Neural cell (in vitro differentiated cells): ENCODE results near the gene TECPR1. TPM values are rescaled to one million over a fixed set of nuclear protein-coding genes. Genes with fewer than 3 reads are reported as not detected.

Experiments used
- H2AFZ ChIP-seq: fragments of 200-600, 300-800 bp; sonication (generic), shearing (Covaris generic); 2 replicates; pipeline ENCODE4 v1.6.0; 2014; ENCODE audit warnings: low read depth, mild to moderate bottlenecking, antibody characterized with exemption, low read length, moderate library complexity
- H3F3A ChIP-seq: fragments of 200-600 bp; shearing (Covaris generic); 2 replicates; pipeline ENCODE4 v1.6.1; 2016; ENCODE audit warnings: mild to moderate bottlenecking, moderate library complexity, mixed read lengths, antibody characterized with exemption, low read length; ENCODE audit not compliant: insufficient read depth, poor library complexity, severe bottlenecking
- H3K27ac ChIP-seq: fragments of 200-600, 300-800 bp; sonication (generic), shearing (Covaris generic); 2 replicates; pipeline ENCODE4 v1.5.1; 2014; ENCODE audit warnings: mild to moderate bottlenecking, low read length, moderate library complexity
- H3K27me3 ChIP-seq: fragments of 300-800, 200-600 bp; sonication (generic), shearing (Covaris generic); 2 replicates; pipeline ENCODE4 v1.6.0; 2014; ENCODE audit warnings: mild to moderate bottlenecking, low read depth, low read length, moderate library complexity; ENCODE audit not compliant: insufficient read depth
- H3K36me3 ChIP-seq: fragments of 300-800, 200-600 bp; sonication (generic), shearing (Covaris generic); 2 replicates; pipeline ENCODE4 v1.5.1; 2014; ENCODE audit warnings: mild to moderate bottlenecking, antibody characterized with exemption, low read length, moderate library complexity; ENCODE audit not compliant: insufficient read depth
- H3K4me2 ChIP-seq: fragments of 300-800, 200-600 bp; sonication (generic), shearing (Covaris generic); 2 replicates; pipeline ENCODE4 v1.6.0; 2014; ENCODE audit warnings: mild to moderate bottlenecking, low read length
- H3K4me3 ChIP-seq: fragments of 300-800, 200-600 bp; sonication (generic), shearing (Covaris generic); 2 replicates; pipeline ENCODE4 v1.5.1; 2014; ENCODE audit warnings: mild to moderate bottlenecking, low read length, moderate library complexity
- H3K79me2 ChIP-seq: fragments of 200-600 bp; shearing (Covaris generic); replicated peaks from 2 replicates; pipeline ENCODE4 v1.6.0; 2014; ENCODE audit warnings: mild to moderate bottlenecking, low read length, moderate library complexity; ENCODE audit not compliant: insufficient read depth
- H3K9ac ChIP-seq: fragments of 300-800, 200-600 bp; sonication (generic), shearing (Covaris generic); 2 replicates; pipeline ENCODE4 v1.6.1; 2016; ENCODE audit warnings: mild to moderate bottlenecking, low read length, mixed read lengths
- H3K9me2 ChIP-seq: fragments of 200-600 bp; shearing (Covaris generic); 2 replicates; pipeline ENCODE4 v1.6.1; 2016; ENCODE audit warnings: mild to moderate bottlenecking, low read length, mixed read lengths; ENCODE audit not compliant: insufficient read depth
- H3K9me3 ChIP-seq: fragments of 200-600, 300-800 bp; sonication (generic), shearing (Covaris generic); 2 replicates; pipeline ENCODE4 v1.6.1; 2016; ENCODE audit warnings: mild to moderate bottlenecking, mixed run types, low read length, moderate library complexity, mixed read lengths
- H4K20me1 ChIP-seq: fragments of 200-600 bp; shearing (Covaris generic); 2 replicates; pipeline ENCODE4 v1.6.1; 2016; ENCODE audit warnings: mild to moderate bottlenecking, mixed run types; ENCODE audit not compliant: insufficient read depth
- EP300 ChIP-seq: fragments of 450-650 bp; conservative IDR thresholded peaks from 2 replicates; pipeline ENCODE4 v1.6.1; 2014; ENCODE audit warnings: antibody characterized with exemption, mild to moderate bottlenecking, moderate library complexity; ENCODE audit not compliant: poor library complexity, severe bottlenecking
- EZH2 ChIP-seq: fragments of 200-600, 300-800 bp; shearing (Covaris generic), sonication (generic); IDR thresholded peaks from 2 replicates; pipeline ENCODE4 v1.6.1; 2014; ENCODE audit warnings: antibody characterized with exemption, low read length, borderline replicate concordance, mild to moderate bottlenecking; ENCODE audit not compliant: insufficient read depth, poor library complexity, severe bottlenecking
- MXI1 ChIP-seq: fragments of 450-650 bp; conservative IDR thresholded peaks from 2 replicates; pipeline ENCODE4 v1.6.1; 2014; ENCODE audit warnings: antibody characterized with exemption, mild to moderate bottlenecking; ENCODE audit not compliant: poor library complexity, severe bottlenecking
- POLR2AphosphoS5 ChIP-seq: IDR thresholded peaks from 2 replicates; pipeline ENCODE4 v1.6.1; 2012
- RAD21 ChIP-seq: fragments of 450-650 bp; conservative IDR thresholded peaks from 2 replicates; pipeline ENCODE4 v1.6.1; 2014; ENCODE audit warnings: antibody characterized with exemption, mild to moderate bottlenecking, moderate library complexity
- SMC3 ChIP-seq: fragments of 450-650 bp; conservative IDR thresholded peaks from 2 replicates; pipeline ENCODE4 v1.6.1; 2014; ENCODE audit warnings: antibody characterized with exemption, mild to moderate bottlenecking, moderate library complexity; ENCODE audit not compliant: poor library complexity
- TAF1 ChIP-seq: IDR thresholded peaks from 2 replicates; pipeline ENCODE4 v1.6.1; 2012; ENCODE audit warnings: low read depth
- polyA plus RNA-seq: library from polyadenylated mRNA; depleted of rRNA; stranded (reverse); fragments of >200 nt; gene quantifications from 2 replicates; pipeline ENCODE4 v1.2.3, GENCODE V29; 2014
- TF ChIP-seq, protein P1 (sequence below): IDR thresholded peaks from 2 replicates; pipeline ENCODE4 v1.6.1; 2012; ENCODE audit warnings: borderline replicate concordance
- TF ChIP-seq, protein P2 (sequence below): fragments of 450-650 bp; IDR thresholded peaks from 2 replicates; pipeline ENCODE4 v1.5.1; 2014; ENCODE audit warnings: antibody characterized with exemption, mild to moderate bottlenecking, moderate library complexity; ENCODE audit not compliant: poor library complexity, severe bottlenecking

TECPR1 gene
- polyA plus RNA-seq, 1 donor from 2014 or later, result 46.6 TPM

DNA sequence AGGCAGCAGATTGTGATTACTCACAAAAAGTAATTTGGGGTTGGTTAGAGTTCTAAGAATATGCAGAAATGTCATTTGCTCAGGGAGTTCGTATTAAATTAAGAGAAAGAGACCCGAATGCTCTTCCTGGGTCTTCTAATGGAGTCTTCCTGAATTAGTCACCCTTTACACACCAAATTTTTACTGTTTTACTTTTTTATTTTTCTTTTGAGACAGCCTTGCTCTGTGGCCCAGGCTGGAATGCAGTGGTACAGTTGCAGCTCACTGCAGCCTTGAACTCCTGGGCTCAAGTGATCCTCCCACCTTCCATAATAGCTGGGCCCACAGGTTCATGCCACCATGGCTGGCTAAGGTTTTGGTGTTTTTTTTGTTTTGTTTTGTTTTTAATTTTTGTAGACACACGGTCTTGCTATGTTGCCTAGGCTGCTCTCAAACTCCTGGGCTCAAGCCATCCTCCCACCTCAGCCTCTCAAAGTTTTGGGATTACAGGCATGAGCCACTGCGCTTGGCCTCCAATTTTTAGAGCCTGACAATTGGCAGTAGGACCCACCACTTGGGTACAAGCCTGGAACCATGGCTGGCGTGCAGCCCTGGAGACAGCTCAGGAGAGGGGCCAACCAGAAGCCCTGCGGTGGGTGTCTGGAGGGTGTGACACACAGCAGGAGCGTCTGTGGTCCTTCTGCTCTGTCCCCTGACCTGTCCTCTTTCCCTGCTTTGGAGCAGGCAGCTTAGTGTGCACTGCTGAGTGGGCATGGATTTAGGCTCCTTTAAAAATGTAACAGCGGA is 57.2 kb downstream of the TECPR1 start:
- Histone ChIP-seq H3K27ac (no peak overlapping the region), H3K79me2 (no peaks in the 10 kb centered on the region), H3K4me2 (no peak overlapping the region), H3K9me3 (no peaks in the 10 kb centered on the region), H3F3A (no peaks in the 10 kb centered on the region), H3K9me2 (no peaks in the 10 kb centered on the region), H3K4me3 (no peak overlapping the region), H3K27me3 (no peaks in the 10 kb centered on the region), H3K9ac (no peak overlapping the region), H4K20me1 (no peaks in the 10 kb centered on the region), H2AFZ (no peak overlapping the region), H3K36me3 (no peaks in the 10 kb centered on the region)
- TF ChIP-seq POLR2AphosphoS5 (no peak), EP300 (no peak), MXI1 (no peak), SMC3 (no peak), EZH2 (no peak), RAD21 (no peak), TAF1 (no peak)
- TF ChIP-seq, protein P1, sequence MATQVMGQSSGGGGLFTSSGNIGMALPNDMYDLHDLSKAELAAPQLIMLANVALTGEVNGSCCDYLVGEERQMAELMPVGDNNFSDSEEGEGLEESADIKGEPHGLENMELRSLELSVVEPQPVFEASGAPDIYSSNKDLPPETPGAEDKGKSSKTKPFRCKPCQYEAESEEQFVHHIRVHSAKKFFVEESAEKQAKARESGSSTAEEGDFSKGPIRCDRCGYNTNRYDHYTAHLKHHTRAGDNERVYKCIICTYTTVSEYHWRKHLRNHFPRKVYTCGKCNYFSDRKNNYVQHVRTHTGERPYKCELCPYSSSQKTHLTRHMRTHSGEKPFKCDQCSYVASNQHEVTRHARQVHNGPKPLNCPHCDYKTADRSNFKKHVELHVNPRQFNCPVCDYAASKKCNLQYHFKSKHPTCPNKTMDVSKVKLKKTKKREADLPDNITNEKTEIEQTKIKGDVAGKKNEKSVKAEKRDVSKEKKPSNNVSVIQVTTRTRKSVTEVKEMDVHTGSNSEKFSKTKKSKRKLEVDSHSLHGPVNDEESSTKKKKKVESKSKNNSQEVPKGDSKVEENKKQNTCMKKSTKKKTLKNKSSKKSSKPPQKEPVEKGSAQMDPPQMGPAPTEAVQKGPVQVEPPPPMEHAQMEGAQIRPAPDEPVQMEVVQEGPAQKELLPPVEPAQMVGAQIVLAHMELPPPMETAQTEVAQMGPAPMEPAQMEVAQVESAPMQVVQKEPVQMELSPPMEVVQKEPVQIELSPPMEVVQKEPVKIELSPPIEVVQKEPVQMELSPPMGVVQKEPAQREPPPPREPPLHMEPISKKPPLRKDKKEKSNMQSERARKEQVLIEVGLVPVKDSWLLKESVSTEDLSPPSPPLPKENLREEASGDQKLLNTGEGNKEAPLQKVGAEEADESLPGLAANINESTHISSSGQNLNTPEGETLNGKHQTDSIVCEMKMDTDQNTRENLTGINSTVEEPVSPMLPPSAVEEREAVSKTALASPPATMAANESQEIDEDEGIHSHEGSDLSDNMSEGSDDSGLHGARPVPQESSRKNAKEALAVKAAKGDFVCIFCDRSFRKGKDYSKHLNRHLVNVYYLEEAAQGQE, result no peak
- TF ChIP-seq, protein P2, sequence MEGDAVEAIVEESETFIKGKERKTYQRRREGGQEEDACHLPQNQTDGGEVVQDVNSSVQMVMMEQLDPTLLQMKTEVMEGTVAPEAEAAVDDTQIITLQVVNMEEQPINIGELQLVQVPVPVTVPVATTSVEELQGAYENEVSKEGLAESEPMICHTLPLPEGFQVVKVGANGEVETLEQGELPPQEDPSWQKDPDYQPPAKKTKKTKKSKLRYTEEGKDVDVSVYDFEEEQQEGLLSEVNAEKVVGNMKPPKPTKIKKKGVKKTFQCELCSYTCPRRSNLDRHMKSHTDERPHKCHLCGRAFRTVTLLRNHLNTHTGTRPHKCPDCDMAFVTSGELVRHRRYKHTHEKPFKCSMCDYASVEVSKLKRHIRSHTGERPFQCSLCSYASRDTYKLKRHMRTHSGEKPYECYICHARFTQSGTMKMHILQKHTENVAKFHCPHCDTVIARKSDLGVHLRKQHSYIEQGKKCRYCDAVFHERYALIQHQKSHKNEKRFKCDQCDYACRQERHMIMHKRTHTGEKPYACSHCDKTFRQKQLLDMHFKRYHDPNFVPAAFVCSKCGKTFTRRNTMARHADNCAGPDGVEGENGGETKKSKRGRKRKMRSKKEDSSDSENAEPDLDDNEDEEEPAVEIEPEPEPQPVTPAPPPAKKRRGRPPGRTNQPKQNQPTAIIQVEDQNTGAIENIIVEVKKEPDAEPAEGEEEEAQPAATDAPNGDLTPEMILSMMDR, result no peak

DNA sequence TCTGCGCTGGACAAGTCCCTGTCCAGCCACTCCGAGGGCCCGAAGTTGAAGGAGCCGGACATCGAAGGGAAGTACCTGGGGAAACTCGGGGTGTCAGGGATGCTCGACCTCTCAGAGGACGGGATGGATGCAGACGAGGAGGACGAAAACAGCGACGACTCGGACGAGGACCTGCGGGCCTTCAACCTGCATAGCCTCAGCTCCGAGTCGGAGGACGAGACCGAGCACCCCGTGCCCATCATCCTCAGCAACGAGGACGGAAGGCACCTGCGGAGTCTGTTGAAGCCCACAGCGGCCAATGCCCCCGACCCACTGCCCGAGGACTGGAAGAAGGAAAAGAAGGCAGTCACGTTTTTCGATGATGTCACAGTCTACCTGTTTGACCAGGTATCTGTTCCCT is 57.8 kb downstream of the TECPR1 start:
- no peak for TF ChIP-seq SMC3
- no peak for TF ChIP-seq EP300
- no peak for TF ChIP-seq POLR2AphosphoS5
- TF ChIP-seq EZH2, result no peak
- TF ChIP-seq, protein P2, result no peak
- no peak for TF ChIP-seq RAD21
- TF ChIP-seq, protein P1, result no peak
- no peak for TF ChIP-seq TAF1
- TF ChIP-seq MXI1, result no peak
- H4K20me1 ChIP-seq, result no peaks in the 10 kb centered on the region
- H3F3A ChIP-seq, result no peaks in the 10 kb centered on the region
- no peaks in the 10 kb centered on the region for H3K27me3 ChIP-seq
- H3K4me2 ChIP-seq, result no peak overlapping the region
- H2AFZ ChIP-seq, result no peak overlapping the region
- H3K79me2 ChIP-seq, result no peaks in the 10 kb centered on the region
- no peak overlapping the region for H3K9ac ChIP-seq
- H3K27ac ChIP-seq, result no peak overlapping the region
- no peaks in the 10 kb centered on the region for H3K9me2 ChIP-seq
- H3K4me3 ChIP-seq, result no peak overlapping the region
- no peaks in the 10 kb centered on the region for H3K36me3 ChIP-seq
- H3K9me3 ChIP-seq, result no peaks in the 10 kb centered on the region
